Cortex of kidney (tissue), 1 donor: ENCODE data around the gene PBX3.

Experiments used
- DNase-seq: peaks from one replicate; lab custom pipeline; 2025; lab: John Stamatoyannopoulos, UW

Gene PBX3

GRCh38 chr9:125949703-125950460 is 202.7 kb downstream of the PBX3 start:
- DNase-seq = no peak

- no peak for DNase-seq
Observed at GRCh38 chr9:125950880-125951471, 203.8 kb downstream of the PBX3 start.

- DNase-seq = no peak
Observed at GRCh38 chr9:125953314-125954019, 206.3 kb downstream of the PBX3 start.

- no peak for DNase-seq
Observed at GRCh38 chr9:125956102-125956501, 208.9 kb downstream of the PBX3 start.

- DNase-seq = no peak
Observed at GRCh38 chr9:125959315-125959714, 212.1 kb downstream of the PBX3 start.

GRCh38 chr9:125959951-125960619 is 212.9 kb downstream of the PBX3 start:
- DNase-seq = no peak

GRCh38 chr9:125960626-125961025 is 213.5 kb downstream of the PBX3 start:
- DNase-seq = no peak

- no peak for DNase-seq
Observed at GRCh38 chr9:125961072-125961471, 213.9 kb downstream of the PBX3 start.

GRCh38 chr9:125963932-125964331 is 216.8 kb downstream of the PBX3 start:
- no peak for DNase-seq

- no peak for DNase-seq
Observed at GRCh38 chr9:125964702-125965225, 217.6 kb downstream of the PBX3 start.

GRCh38 chr9:125965477-125965876 is 218.3 kb downstream of the PBX3 start:
- DNase-seq = no peak

- no peak for DNase-seq
Observed at GRCh38 chr9:125966466-125966865, 219.3 kb downstream of the PBX3 start.

GRCh38 chr9:125966959-125967711 is 220.0 kb downstream of the PBX3 start:
- no peak for DNase-seq

GRCh38 chr9:125968714-125969374 is 221.7 kb downstream of the PBX3 start:
- no peak for DNase-seq

GRCh38 chr9:125969462-125969861 is 222.3 kb downstream of the PBX3 start:
- no peak for DNase-seq

- no peak for DNase-seq
Observed at GRCh38 chr9:125969868-125970267, 222.7 kb downstream of the PBX3 start.

- DNase-seq = no peak
Observed at GRCh38 chr9:125970340-125970739, 223.2 kb downstream of the PBX3 start.

- no peak for DNase-seq
Observed at GRCh38 chr9:125971050-125971449, 223.9 kb downstream of the PBX3 start.

GRCh38 chr9:125972012-125972729 is 225.0 kb downstream of the PBX3 start:
- DNase-seq = no peak

GRCh38 chr9:125973547-125973946 is 226.4 kb downstream of the PBX3 start:
- DNase-seq = no peak
